Suprapubic skin (tissue), 4 donors: ENCODE measurements around the gene GPD2. TPM values are rescaled to one million over a fixed set of nuclear protein-coding genes. Genes with fewer than 3 reads are reported as not detected.

ENCODE experiments used
- DNase-seq, 2 donors: peaks; one replicate each; pipeline ENCODE4 v3.0.0-alpha.2; 2019; ENCODE audit warnings: low spot score in 2 of 2
- H3K27ac ChIP-seq: fragments of 200-600 bp; sonication (generic); one replicate; pipeline ENCODE4 v1.5.1; 2019
- H3K27me3 ChIP-seq: fragments of 200-600 bp; sonication (generic); one replicate; pipeline ENCODE4 v1.5.1; 2019
- H3K36me3 ChIP-seq: fragments of 200-600 bp; sonication (generic); one replicate; pipeline ENCODE4 v1.5.1; 2019
- H3K4me1 ChIP-seq: fragments of 200-600 bp; sonication (generic); one replicate; pipeline ENCODE4 v1.5.1; 2019
- H3K4me3 ChIP-seq: fragments of 200-600 bp; sonication (generic); one replicate; pipeline ENCODE4 v1.5.1; 2019; ENCODE audit warnings: mild to moderate bottlenecking
- H3K9me3 ChIP-seq: fragments of 200-600 bp; sonication (generic); one replicate; pipeline ENCODE4 v1.5.1; 2019
- CTCF ChIP-seq, 2 donors: fragments of 200-600 bp in 1 of 2; fragments of 450-650 bp in 1 of 2; sonication (generic) in 1 of 2; IDR thresholded peaks; one replicate each; pipeline ENCODE4 v1.5.1; 2016 to 2019; ENCODE audit warnings: antibody characterized with exemption in 2 of 2, mild to moderate bottlenecking in 1 of 2, moderate library complexity in 1 of 2
- EP300 ChIP-seq: sonication (generic); formaldehyde crosslinking; IDR thresholded peaks from one replicate; pipeline ENCODE4 v1.6.1; 2017; ENCODE audit warnings: antibody characterized with exemption
- POLR2A ChIP-seq, 2 donors: fragments of 450-650 bp; IDR thresholded peaks; one replicate each; pipeline ENCODE4 v1.6.1; 2017; ENCODE audit warnings: antibody characterized with exemption in 2 of 2, mild to moderate bottlenecking in 2 of 2, moderate library complexity in 2 of 2
- POLR2AphosphoS5 ChIP-seq, 3 donors: sonication (generic); formaldehyde crosslinking; IDR thresholded peaks; one replicate each; pipeline ENCODE4 v1.6.1; 2017; ENCODE audit warnings: antibody characterized with exemption in 3 of 3
- WGBS: methylation state at CpG from one replicate; pipeline ENCODE4 v1.1.5; 2018; 5-methylcytosine and 5-hydroxymethylcytosine counted together
- total RNA-seq, 4 donors: library from RNA; depleted of rRNA; stranded (reverse); fragments of >200 nt; gene quantifications; one replicate each; pipeline ENCODE4 v1.1.0, GENCODE V29; 2016

GPD2 gene
- total RNA-seq, 4 donors from 2014 or later, result 34.7 to 77.5 (median 50.3) TPM

- H3K4me1 ChIP-seq, result peaks cover 9% of the 10 kb centered on the region
- no peaks in the 10 kb centered on the region for H3K9me3 ChIP-seq
- H3K36me3 ChIP-seq, result no peaks in the 10 kb centered on the region
- no peak overlapping the region for H3K4me3 ChIP-seq
- no peaks in the 10 kb centered on the region for H3K27me3 ChIP-seq
- no peak overlapping the region for H3K27ac ChIP-seq
- DNase-seq, result no peak
- TF ChIP-seq POLR2A (IDR thresholded peaks at IDR 0.05) (no peak), POLR2AphosphoS5 (IDR thresholded peaks at IDR 0.05) (no peak)
Measured at GRCh38 chr2:156429211-156429610, 7.0 kb upstream of the GPD2 start.

- Histone ChIP-seq H3K4me3 (no peak overlapping the region), H3K4me1 (peaks cover 17% of the 10 kb centered on the region), H3K27me3 (no peaks in the 10 kb centered on the region), H3K27ac (peak overlapping the region; percentile 43), H3K9me3 (no peaks in the 10 kb centered on the region), H3K36me3 (no peaks in the 10 kb centered on the region)
- TF ChIP-seq POLR2AphosphoS5 (IDR thresholded peaks at IDR 0.05), result no peak
- TF ChIP-seq POLR2A (IDR thresholded peaks at IDR 0.05), result no peak
- TF ChIP-seq CTCF (IDR thresholded peaks at IDR 0.05), result no peak
- TF ChIP-seq EP300, result no peak
- DNase-seq, result no peak
- WGBS, result 78% methylated on average over 2 of the region's 2 CpGs
Measured at GRCh38 chr2:156430236-156430979, 5.8 kb upstream of the GPD2 start.

- no peaks in the 10 kb centered on the region for H3K9me3 ChIP-seq
- 84% methylated on average over 1 of the region's 1 CpG for WGBS
- H3K27ac ChIP-seq, result peak overlapping the region; percentile 43
- DNase-seq, result no peak
- peaks cover 19% of the 10 kb centered on the region for H3K4me1 ChIP-seq
- H3K27me3 ChIP-seq, result no peaks in the 10 kb centered on the region
- H3K36me3 ChIP-seq, result no peaks in the 10 kb centered on the region
- no peak for TF ChIP-seq POLR2A (IDR thresholded peaks at IDR 0.05)
- no peak for TF ChIP-seq POLR2AphosphoS5 (IDR thresholded peaks at IDR 0.05)
- no peak for TF ChIP-seq EP300
- TF ChIP-seq CTCF (IDR thresholded peaks at IDR 0.05), result no peak
- no peak overlapping the region for H3K4me3 ChIP-seq
Measured at GRCh38 chr2:156430980-156431358, 5.2 kb upstream of the GPD2 start.

GRCh38 chr2:156434461-156435291 is 1.5 kb upstream of the GPD2 start:
- H3K27ac ChIP-seq, result peak overlapping the region; percentile 99
- H3K4me1 ChIP-seq, result peaks cover 47% of the 10 kb centered on the region
- no peak for DNase-seq

GRCh38 chr2:156435396-156435717 is 822 bp upstream of the GPD2 start:
- H3K27ac ChIP-seq, result peak overlapping the region; percentile 99
- no peak for DNase-seq
- no peaks in the 10 kb centered on the region for H3K27me3 ChIP-seq
- H3K4me1 ChIP-seq, result peaks cover 50% of the 10 kb centered on the region
- peak overlapping the region; percentile 84 for H3K4me3 ChIP-seq
- no peaks in the 10 kb centered on the region for H3K36me3 ChIP-seq
- no peak for TF ChIP-seq EP300
- no peak for TF ChIP-seq CTCF (IDR thresholded peaks at IDR 0.05)
- no peak for TF ChIP-seq POLR2AphosphoS5 (IDR thresholded peaks at IDR 0.05)
- no peak for TF ChIP-seq POLR2A (IDR thresholded peaks at IDR 0.05)
- 0% methylated on average over 7 of the region's 18 CpGs for WGBS
- no peaks in the 10 kb centered on the region for H3K9me3 ChIP-seq

More at GRCh38 chr2:156434461-156435291, 1.5 kb upstream of the GPD2 start:
- 68% methylated on average over 8 of the region's 8 CpGs for WGBS
- no peaks in the 10 kb centered on the region for H3K27me3 ChIP-seq
- no peaks in the 10 kb centered on the region for H3K9me3 ChIP-seq
- TF ChIP-seq EP300 (no peak), POLR2A (IDR thresholded peaks at IDR 0.05) (no peak), POLR2AphosphoS5 (IDR thresholded peaks at IDR 0.05) (no peak), CTCF (IDR thresholded peaks at IDR 0.05) (no peak)
- H3K36me3 ChIP-seq, result no peaks in the 10 kb centered on the region
- peak overlapping the region; percentile 84 for H3K4me3 ChIP-seq
